GM21515 (cell line): Measurements from ENCODE around the gene DMD.

Source experiments
- ATAC-seq: cut with Tn5 transposase; IDR thresholded peaks from one replicate; pipeline ENCODE4 v1.9.1; 2021; ENCODE audit not compliant: unreplicated experiment

The DMD gene

DNA sequence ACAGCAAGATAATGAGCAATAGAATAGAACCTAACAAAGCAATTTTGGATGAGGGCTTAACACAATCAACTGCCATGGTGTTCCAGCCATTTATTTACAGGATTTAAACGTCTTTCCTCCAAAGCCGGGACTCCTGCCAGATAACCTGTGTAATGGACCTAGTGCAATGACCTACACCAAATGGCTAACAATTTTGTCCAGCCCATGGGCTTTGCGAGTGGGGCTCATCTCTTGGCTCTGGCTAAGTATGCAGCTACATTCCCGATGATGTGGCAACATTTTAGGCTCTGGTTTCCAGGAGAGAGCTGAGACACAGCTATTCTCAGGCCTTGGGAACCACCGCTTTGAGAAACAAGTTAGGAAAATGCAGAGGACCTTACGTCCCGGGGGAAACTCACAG is 1317.2 kb downstream of the DMD start:
- no peak for ATAC-seq

- ATAC-seq: no peak
Observed at GRCh38 chrX:31893525-31893924, 1317.8 kb downstream of the DMD start.

- ATAC-seq: no peak
Observed at GRCh38 chrX:31889088-31889487, 1322.3 kb downstream of the DMD start.

DNA sequence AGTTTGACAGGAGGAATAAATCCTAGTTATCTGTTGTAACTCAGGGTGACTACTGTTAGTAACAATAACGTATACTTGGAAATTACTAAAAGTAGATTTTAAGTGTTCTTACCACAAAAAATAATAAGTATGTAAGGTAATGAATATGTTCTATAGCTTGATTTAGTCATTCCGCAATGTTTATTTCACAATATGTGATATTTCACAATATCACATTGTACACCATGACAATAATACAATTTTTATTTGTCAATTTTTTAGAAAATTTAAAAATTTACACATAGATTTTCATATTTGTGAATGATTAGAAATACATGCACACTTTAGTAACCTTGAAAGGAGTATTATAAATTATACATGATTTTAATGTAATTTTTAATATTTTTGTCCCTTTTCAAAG is 1326.8 kb downstream of the DMD start:
- no peak for ATAC-seq

GRCh38 chrX:31872007-31872406 is 1339.3 kb downstream of the DMD start:
- no peak for ATAC-seq

DNA sequence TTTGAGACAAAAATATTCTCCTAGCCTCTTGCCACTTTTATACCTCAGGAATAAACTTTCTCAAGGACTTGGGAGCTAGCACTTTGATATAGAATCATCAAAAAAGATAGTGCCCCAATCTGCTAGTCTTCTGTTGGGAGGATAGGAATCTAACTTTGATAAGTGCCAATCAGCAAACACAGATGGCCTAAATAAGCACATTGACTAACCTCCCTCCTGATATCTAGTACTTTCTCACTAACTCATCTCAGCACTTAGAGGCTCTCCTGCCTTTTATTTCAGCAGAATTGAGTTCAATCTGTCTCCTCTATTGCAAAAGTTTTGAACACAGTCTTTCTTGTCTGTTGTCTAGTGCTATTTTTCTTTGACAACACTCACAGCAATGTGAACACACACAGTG is 1341.1 kb downstream of the DMD start:
- ATAC-seq: no peak

GRCh38 chrX:31860686-31861085 is 1350.7 kb downstream of the DMD start:
- no peak for ATAC-seq

- ATAC-seq: no peak
Observed at GRCh38 chrX:31858915-31859314, 1352.4 kb downstream of the DMD start.

- ATAC-seq: no peak
Observed at GRCh38 chrX:31854716-31855115, 1356.6 kb downstream of the DMD start.

DNA sequence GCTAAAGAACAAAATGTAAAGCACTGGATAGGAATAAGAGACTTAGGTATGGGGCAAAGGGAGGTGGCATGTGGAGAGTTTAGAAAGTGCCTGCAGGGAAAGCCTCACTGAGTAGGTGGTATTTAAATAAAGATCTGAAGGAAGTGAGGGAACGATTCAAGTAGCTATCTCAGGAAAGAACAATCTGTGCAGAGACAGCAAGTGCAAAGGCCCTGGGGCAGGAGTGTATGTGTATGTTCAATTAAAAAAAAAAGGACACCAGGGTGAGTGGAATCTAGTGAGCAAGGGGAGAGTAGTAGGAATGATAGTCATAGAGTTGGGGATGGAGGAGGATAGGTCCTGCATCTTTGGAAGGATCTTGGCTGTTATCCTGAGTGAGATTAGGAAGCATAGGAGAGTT is 1359.6 kb downstream of the DMD start:
- ATAC-seq: no peak

GRCh38 chrX:31847773-31848172 is 1363.6 kb downstream of the DMD start:
- no peak for ATAC-seq

GRCh38 chrX:31845003-31845402 is 1366.3 kb downstream of the DMD start:
- ATAC-seq: no peak

DNA sequence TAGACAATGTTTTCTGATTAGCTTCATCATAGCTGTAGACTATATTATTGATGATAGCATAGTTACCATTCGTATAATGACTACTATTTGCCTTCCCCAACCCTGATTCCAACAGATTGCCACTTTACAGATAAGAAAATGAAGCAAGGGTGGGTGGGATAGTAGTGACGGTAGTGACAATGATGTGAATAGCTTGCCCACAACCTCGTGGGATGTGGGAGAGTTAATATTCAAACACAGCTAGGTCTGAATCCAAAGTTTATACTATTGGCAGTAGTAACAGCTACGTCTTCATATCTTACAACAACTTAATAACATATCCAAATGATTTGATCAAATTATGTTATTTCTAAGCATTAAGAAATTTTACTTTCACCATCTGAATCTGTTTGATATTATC is 1372.7 kb downstream of the DMD start:
- no peak for ATAC-seq

- no peak for ATAC-seq
Observed at GRCh38 chrX:31837445-31838049, 1373.8 kb downstream of the DMD start.

- no peak for ATAC-seq
Observed at GRCh38 chrX:31836479-31836878, 1374.9 kb downstream of the DMD start.

DNA sequence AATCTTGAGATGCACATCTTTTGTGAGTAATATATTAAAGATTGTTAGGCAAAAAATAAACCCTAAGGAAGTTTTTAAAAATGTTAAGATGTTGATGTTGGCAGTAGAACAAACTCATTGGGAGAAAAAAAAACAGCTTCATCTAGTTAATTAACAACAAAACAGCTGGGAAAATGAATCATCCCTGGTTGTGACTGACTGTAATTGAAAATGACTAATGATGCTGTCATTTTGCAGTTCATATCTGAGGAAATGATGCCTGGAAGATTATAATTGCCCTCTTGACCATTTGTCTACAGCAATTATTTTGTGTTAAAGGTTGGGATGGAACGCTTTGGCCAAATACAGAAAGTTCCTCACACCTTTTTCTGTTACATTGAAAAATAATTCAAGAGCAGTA is 1379.1 kb downstream of the DMD start:
- no peak for ATAC-seq

- no peak for ATAC-seq
Observed at GRCh38 chrX:31820430-31821210, 1390.7 kb downstream of the DMD start.

DNA sequence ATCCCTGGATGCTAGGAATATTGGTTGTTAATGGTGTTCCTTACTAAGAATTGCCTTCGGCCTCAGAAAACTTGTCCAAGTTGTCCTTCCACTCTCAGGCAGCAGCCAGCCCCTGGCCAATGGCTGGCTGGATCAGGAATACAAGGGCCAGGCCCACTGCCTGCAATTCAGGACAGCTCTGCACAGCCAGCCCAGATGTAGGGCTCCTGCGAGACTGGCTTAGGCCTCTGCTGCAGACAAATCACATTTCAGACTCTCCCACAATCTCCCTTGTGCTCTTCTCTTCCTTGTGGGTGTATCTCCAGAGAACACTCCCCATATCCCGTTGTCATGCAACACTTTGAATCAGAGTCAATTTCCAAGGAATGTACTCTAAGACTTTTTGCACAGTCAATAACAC is 1391.9 kb downstream of the DMD start:
- no peak for ATAC-seq

DNA sequence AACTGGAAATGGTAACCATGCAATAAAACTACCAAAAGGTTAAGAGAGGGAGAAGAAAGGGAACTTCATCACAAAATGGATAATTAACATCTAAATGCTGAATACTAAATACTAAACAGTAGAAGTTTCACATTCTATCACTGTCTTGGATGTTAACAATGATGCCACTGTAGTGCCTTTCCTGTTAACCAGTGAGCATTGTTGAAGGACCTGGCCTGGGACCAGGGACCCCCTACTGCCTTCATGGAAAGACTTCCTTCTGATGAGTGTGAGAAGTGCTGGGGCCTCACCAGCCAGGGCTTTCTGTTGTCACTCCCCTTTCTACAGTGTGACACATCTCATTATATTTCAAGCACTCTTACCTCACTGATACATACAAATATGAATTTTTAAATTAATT is 1400.2 kb downstream of the DMD start:
- ATAC-seq: no peak

- no peak for ATAC-seq
Observed at GRCh38 chrX:31808357-31808756, 1403.0 kb downstream of the DMD start.

- ATAC-seq: no peak
Observed at GRCh38 chrX:31807165-31807564, 1404.2 kb downstream of the DMD start.

DNA sequence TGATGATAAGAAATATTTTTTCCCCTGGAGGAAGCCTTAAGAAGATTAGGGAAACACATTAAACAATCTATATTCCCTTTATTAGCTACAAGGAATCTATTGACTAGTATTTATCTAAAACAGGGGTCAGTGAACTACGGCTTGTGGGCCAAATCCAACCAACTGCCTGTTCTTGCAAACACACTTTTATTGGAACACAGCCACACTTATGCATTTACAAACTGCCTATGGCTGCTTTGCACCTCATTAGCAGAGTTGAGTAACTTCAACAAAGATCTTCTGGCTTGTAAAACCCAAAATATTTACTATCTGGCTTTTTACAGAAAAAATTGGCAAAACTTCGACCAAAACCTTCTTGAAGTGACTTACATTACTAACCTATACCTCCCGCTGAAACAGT is 1405.6 kb downstream of the DMD start:
- no peak for ATAC-seq

DNA sequence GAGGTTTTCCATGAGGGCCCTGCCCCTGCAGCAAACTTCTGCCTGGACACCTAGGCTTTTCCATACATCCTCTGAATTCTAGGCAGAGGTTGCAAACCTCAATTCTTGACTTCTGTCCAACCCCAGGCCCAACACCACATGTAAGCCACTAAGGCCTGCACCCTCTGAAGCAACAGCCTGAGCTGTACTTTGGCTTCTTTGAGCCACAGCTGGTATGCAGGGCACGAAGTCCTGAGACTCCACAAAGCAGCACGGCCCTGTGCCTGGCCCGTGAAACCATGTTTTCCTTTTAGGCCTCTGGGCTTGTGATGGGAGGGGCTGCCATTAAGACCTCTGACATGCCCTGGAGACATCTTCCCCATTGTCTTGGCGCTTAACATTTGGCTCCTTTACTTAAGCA is 1411.1 kb downstream of the DMD start:
- no peak for ATAC-seq
